HepG2 (cell line): ENCODE results near the gene STK11. TPM values are rescaled to one million over a fixed set of nuclear protein-coding genes. Genes with fewer than 3 reads are reported as not detected.
A peak's percentile ranks its signal among the peaks of the same experiment; 100 is the strongest.

Source experiments
- AKAP8 ChIP-seq: sonication (generic); formaldehyde crosslinking; IDR thresholded peaks from 2 replicates; pipeline ENCODE4 v1.5.1; 2020; ENCODE audit warnings: mild to moderate bottlenecking, missing genetic modification reagents
- ASH2L ChIP-seq: fragments of 300-600, 200-600 bp; sonication (generic); IDR thresholded peaks from 2 replicates; pipeline ENCODE4 v1.7.0; 2017; ENCODE audit warnings: low read depth, mild to moderate bottlenecking, moderate library complexity, mixed read lengths, low read length; ENCODE audit not compliant: insufficient read length
- BHLHE40 ChIP-seq: IDR thresholded peaks from 2 replicates; pipeline ENCODE4 v1.6.1; 2011; ENCODE audit warnings: low read length, improper control_type of control experiment
- CREB1 ChIP-seq, 2 experiments: fragments of 450-650 bp in 1 of 2; IDR thresholded peaks; 2 replicates each; pipeline ENCODE4 v1.6.1; 2016 to 2017; ENCODE audit warnings: control low read depth in 1 of 2, mild to moderate bottlenecking in 1 of 2, missing compliant biosample characterization in 1 of 2, missing genetic modification characterization in 1 of 2
- ELF1 ChIP-seq: sonication (generic); formaldehyde crosslinking; IDR thresholded peaks from 2 replicates; pipeline ENCODE4 v1.4.0; 2020; ENCODE audit warnings: missing genetic modification reagents
- HES4 ChIP-seq: sonication (generic); formaldehyde crosslinking; IDR thresholded peaks from 2 replicates; pipeline ENCODE4 v1.9.0; 2021; ENCODE audit warnings: mild to moderate bottlenecking, missing genetic modification reagents, borderline replicate concordance
- KDM2A ChIP-seq: sonication (generic); formaldehyde crosslinking; IDR thresholded peaks from 2 replicates; pipeline ENCODE4 v1.4.0; 2020; ENCODE audit warnings: low read depth, missing genetic modification reagents, borderline replicate concordance
- KLF15 ChIP-seq: sonication (generic); formaldehyde crosslinking; IDR thresholded peaks from 2 replicates; pipeline ENCODE4 v1.8.1; 2023; ENCODE audit warnings: borderline replicate concordance, mild to moderate bottlenecking, inconsistent platforms, missing genetic modification reagents, mixed read lengths
- KLF9 ChIP-seq: IDR thresholded peaks from 2 replicates; pipeline ENCODE4 v1.6.1; 2016; ENCODE audit warnings: low read depth
- MED1 ChIP-seq: sonication (generic); formaldehyde crosslinking; IDR thresholded peaks from 2 replicates; pipeline ENCODE4 v1.4.0; 2020; ENCODE audit warnings: missing genetic modification reagents
- SOX13 ChIP-seq, 3 experiments: fragments of 450-650 bp in 1 of 3; sonication (generic) in 1 of 3; formaldehyde crosslinking in 1 of 3; IDR thresholded peaks in 2 of 3; conservative IDR thresholded peaks in 1 of 3; 2 replicates each; pipeline versions ENCODE4 v1.5.0 to v1.6.1; 2016 to 2020; ENCODE audit warnings: antibody characterized with exemption in 1 of 3, mild to moderate bottlenecking in 1 of 3, missing compliant biosample characterization in 1 of 3, missing genetic modification reagents in 1 of 3, moderate library complexity in 1 of 3
- TBP ChIP-seq: sonication (generic); formaldehyde crosslinking; IDR thresholded peaks from 2 replicates; pipeline ENCODE4 v1.5.0; 2020; ENCODE audit warnings: missing genetic modification reagents
- ZBED4 ChIP-seq: sonication (generic); formaldehyde crosslinking; IDR thresholded peaks from 2 replicates; pipeline ENCODE4 v1.4.0; 2020; ENCODE audit warnings: missing genetic modification reagents, borderline replicate concordance
- ZFX ChIP-seq: sonication (generic); formaldehyde crosslinking; IDR thresholded peaks from 2 replicates; pipeline ENCODE4 v1.4.0; 2020; ENCODE audit warnings: mild to moderate bottlenecking, low read depth, missing genetic modification reagents, moderate library complexity
- ZNF138 ChIP-seq: sonication (generic); formaldehyde crosslinking; IDR thresholded peaks from 2 replicates; pipeline ENCODE4 v1.5.0; 2020; ENCODE audit warnings: mild to moderate bottlenecking, low read depth, missing genetic modification reagents
- ZNF225 ChIP-seq: sonication (generic); formaldehyde crosslinking; IDR thresholded peaks from 2 replicates; pipeline ENCODE4 v1.4.0; 2020; ENCODE audit warnings: mild to moderate bottlenecking, missing genetic modification reagents
- ZNF24 ChIP-seq: fragments of 450-650 bp; IDR thresholded peaks from 2 replicates; pipeline ENCODE4 v1.6.1; 2017; ENCODE audit warnings: antibody characterized with exemption, mild to moderate bottlenecking
- ZNF749 ChIP-seq: sonication (generic); formaldehyde crosslinking; IDR thresholded peaks from 2 replicates; pipeline ENCODE4 v1.8.0; 2022; ENCODE audit warnings: mild to moderate bottlenecking, missing genetic modification reagents, moderate library complexity, borderline replicate concordance
- ZNF788 ChIP-seq: sonication (generic); formaldehyde crosslinking; IDR thresholded peaks from 2 replicates; pipeline ENCODE4 v1.5.0; 2020; ENCODE audit warnings: mild to moderate bottlenecking, missing genetic modification reagents, borderline replicate concordance
- polyA plus RNA-seq, 8 experiments: library from polyadenylated mRNA; depleted of rRNA in 3 of 8; stranded (reverse) in 7 of 8; unstranded in 1 of 8; fragments of >200 nt; fragmentation: Illumina TruSeq in 4 of 8; extraction: Trizol in 4 of 8; gene quantifications; 2 replicates each; pipeline versions ENCODE4 v1.2.1 to v1.2.3, GENCODE V29; 2011 to 2016; ENCODE audit warnings: low read depth in 4 of 8, missing spikeins in 1 of 8, mixed read lengths in 1 of 8; ENCODE audit not compliant: insufficient read depth in 1 of 8
- total RNA-seq, 5 experiments: library from RNA; depleted of rRNA; stranded (reverse); fragments of >200 nt; fragmentation: Illumina TruSeq; extraction: Trizol; gene quantifications; 2 replicates each; pipeline ENCODE4 v1.2.3, GENCODE V29; 2016; ENCODE audit warnings: low read depth in 1 of 5
- TF ChIP-seq, protein P1 (sequence below): sonication (generic); formaldehyde crosslinking; IDR thresholded peaks from 2 replicates; pipeline ENCODE4 v1.5.0; 2020; ENCODE audit warnings: mild to moderate bottlenecking, missing genetic modification reagents

Gene STK11
- total and polyA plus RNA-seq, 2 of the 13 experiments (the other 11 are each of a cell fraction or from before 2014, with no cell fraction given): 27.5 to 43.6 TPM

- 0 out of 2 replicates have a peak, but pooled peaks have one; percentile 37 for TF ChIP-seq KLF15
- TF ChIP-seq ELF1 (CRISPR knock-in tag): peak; percentile 81
- TF ChIP-seq ZFX (CRISPR knock-in tag): peak; percentile 73
- TF ChIP-seq MED1 (CRISPR knock-in tag): peak; percentile 46; the same call in 1 of the 2 replicates
- TF ChIP-seq ZNF24: no peak
- no peak for TF ChIP-seq ZBED4 (CRISPR knock-in tag)
- TF ChIP-seq ZNF749 (CRISPR knock-in tag): no peak
- no peak for TF ChIP-seq ZNF225 (CRISPR knock-in tag)
- TF ChIP-seq ASH2L: peak; percentile 77
- TF ChIP-seq AKAP8 (CRISPR knock-in tag): peak; percentile 53; the same call in 1 of the 2 replicates
- 0 out of 2 replicates have a peak, but pooled peaks have one; percentile 56 for TF ChIP-seq ZNF138 (CRISPR knock-in tag)
- TF ChIP-seq BHLHE40: peak; percentile 73
- peak; percentile 84 for TF ChIP-seq KDM2A (CRISPR knock-in tag)
- TF ChIP-seq, protein P1, sequence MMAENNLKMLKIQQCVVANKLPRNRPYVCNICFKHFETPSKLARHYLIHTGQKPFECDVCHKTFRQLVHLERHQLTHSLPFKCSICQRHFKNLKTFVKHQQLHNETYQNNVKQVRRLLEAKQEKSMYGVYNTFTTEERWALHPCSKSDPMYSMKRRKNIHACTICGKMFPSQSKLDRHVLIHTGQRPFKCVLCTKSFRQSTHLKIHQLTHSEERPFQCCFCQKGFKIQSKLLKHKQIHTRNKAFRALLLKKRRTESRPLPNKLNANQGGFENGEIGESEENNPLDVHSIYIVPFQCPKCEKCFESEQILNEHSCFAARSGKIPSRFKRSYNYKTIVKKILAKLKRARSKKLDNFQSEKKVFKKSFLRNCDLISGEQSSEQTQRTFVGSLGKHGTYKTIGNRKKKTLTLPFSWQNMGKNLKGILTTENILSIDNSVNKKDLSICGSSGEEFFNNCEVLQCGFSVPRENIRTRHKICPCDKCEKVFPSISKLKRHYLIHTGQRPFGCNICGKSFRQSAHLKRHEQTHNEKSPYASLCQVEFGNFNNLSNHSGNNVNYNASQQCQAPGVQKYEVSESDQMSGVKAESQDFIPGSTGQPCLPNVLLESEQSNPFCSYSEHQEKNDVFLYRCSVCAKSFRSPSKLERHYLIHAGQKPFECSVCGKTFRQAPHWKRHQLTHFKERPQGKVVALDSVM (CRISPR knock-in tag): peak; percentile 76
- TF ChIP-seq TBP: 0 out of 2 replicates have a peak, but pooled peaks have one; percentile 70
- no peak for TF ChIP-seq KLF9 (CRISPR knock-in tag)
- TF ChIP-seq ZNF788 (CRISPR knock-in tag): peak; percentile 63; the same call in 1 of the 2 replicates
- TF ChIP-seq SOX13 (IDR thresholded peaks at IDR 0.05): no peak
- peak in 1 of 2 experiments; percentile 26; a peak in 1 of 4 replicates for TF ChIP-seq SOX13 (CRISPR knock-in tag; conservative IDR thresholded peaks at IDR 0.05 in 1 of 2, IDR thresholded peaks at IDR 0.05 in 1 of 2)
- peak; percentile 45; the same call in 1 of the 2 replicates for TF ChIP-seq HES4
- TF ChIP-seq CREB1 (IDR thresholded peaks at IDR 0.05): peak; percentile 93
- peak; percentile 92 for TF ChIP-seq CREB1 (CRISPR knock-in tag; IDR thresholded peaks at IDR 0.05)
Measured at GRCh38 chr19:1241417-1242095, 36.0 kb downstream of the STK11 start, which contains the start of gene ATP5F1D (continued).
